ENCODE measurements around the gene CDK2.
"Not testable (repeated sequence)": the region's sequence is repeated elsewhere in the genome, so short reads cannot be mapped to it uniquely, and the experiment has no call there.

CDK2 gene

DNA sequence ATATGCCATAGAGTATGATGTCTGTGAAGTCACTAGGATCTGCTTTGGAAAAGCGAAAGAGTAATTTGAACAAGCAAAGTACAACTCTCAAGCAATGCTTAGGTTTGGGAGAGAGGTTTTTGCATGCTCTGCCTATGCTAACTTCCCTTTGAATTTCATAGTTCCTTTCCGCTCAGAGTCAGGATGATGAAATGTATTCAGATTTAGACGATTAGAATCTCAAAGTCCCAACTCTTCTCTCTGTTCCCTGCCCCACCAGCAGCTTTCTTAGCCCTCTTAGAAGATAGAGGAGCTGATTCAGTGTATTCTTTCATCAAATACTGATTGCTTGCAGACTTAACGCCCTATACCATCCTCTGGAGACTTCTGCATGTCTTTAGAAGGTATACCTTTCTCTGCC, 18.7 kb downstream of the CDK2 start:
- H3K4me2 ChIP-seq (ENCODE audit: low read length) = no peak overlapping the region
- no peaks in the 10 kb centered on the region for H3K27me3 ChIP-seq (ENCODE audit: control insufficient read depth, insufficient read depth, low read length)
- H3K9me3 ChIP-seq (replicated peaks; ENCODE audit: low read length) = no peaks in the 10 kb centered on the region
- H3K4me3 ChIP-seq (ENCODE audit: low read length) = no peak overlapping the region
- no peaks in the 10 kb centered on the region for H3K4me1 ChIP-seq (ENCODE audit: control insufficient read depth, insufficient read depth, low read length)
- H3K9ac ChIP-seq (ENCODE audit: low read depth, low read length) = no peak overlapping the region
- peaks cover 41% of the 10 kb centered on the region for H3K36me3 ChIP-seq (ENCODE audit: insufficient read depth, low read length)

DNA sequence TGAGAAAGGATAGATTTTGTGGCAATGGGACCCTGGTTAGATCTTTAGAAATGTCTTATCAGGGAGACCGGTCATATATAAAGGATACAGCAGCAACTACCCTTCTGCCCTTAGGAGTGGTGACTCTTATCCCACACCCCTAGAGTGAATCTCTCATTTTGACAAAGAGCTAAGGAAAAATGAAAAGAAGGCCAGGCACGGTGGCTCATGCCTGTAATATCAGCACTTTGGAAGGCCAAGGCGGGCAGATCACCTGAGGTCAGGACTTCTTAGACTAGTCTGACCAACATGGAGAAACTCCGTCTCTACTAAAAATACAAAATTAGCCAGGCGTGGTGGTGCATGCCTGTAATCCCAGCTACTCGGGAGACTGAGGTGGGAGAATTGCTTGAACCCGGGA, 19.3 kb downstream of the CDK2 start:
- H3K4me2 ChIP-seq (ENCODE audit: low read length); H3K9ac ChIP-seq (ENCODE audit: low read depth, low read length); H3K4me3 ChIP-seq (ENCODE audit: low read length); H3K27me3 ChIP-seq (ENCODE audit: control insufficient read depth, insufficient read depth, low read length); H3K9me3 ChIP-seq (replicated peaks; ENCODE audit: low read length); H3K4me1 ChIP-seq (ENCODE audit: control insufficient read depth, insufficient read depth, low read length): not testable (repeated sequence)
- H3K36me3 ChIP-seq (ENCODE audit: insufficient read depth, low read length) = peaks cover 44% of the 10 kb centered on the region

DNA sequence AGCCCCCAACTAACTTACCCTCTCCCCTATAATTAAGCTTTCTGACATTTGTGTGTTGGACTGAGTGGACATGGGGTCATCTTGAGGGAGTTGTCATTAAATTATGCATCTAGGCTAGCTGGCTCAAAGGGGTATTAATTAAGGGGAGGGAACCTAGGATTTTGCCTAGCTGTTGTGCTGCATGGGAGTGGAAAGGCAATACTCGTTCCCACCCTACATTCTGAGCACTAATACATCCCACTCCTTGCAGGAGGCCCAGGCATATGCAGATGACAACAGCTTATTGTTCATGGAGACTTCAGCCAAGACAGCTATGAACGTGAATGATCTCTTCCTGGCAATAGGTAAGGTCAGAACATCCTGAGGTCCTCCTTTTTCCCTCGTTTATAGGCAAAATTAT, 24.5 kb downstream of the CDK2 start:
- peaks cover 67% of the 10 kb centered on the region for H3K36me3 ChIP-seq (ENCODE audit: insufficient read depth, low read length)

DNA sequence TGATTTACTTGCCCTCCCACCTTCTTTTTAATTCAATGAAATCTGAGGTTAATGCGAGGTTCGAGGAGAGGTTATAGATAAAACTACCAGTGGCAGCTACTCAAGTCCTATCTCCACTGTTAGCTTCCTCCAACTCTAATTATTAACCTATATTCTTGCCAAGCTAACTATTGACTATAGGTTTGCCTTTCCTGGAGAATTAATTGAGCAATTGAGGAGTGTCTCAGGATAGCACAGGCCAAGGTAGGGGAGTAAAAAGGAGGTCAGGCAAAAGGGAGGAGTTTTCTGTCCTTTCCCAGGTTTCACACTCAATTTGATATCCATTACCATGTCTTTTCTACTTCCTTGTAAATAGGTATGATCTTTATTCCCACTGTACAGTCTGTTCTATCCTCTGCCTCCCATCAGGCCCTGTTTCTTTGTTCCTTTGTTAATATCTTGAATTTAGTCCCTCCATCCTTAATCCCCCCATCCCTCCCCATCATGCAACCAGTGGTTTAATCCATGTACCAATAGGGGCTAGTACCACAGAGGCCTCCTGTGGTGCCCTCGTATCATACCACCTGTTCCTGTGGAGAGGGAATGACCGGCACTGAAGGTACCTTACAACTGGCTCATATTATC, 26.7 kb downstream of the CDK2 start:
- no peak overlapping the region for H3K4me2 ChIP-seq (ENCODE audit: low read length)
- H3K36me3 ChIP-seq (ENCODE audit: insufficient read depth, low read length) = peaks cover 59% of the 10 kb centered on the region
- H3K9me3 ChIP-seq (replicated peaks; ENCODE audit: low read length) = no peaks in the 10 kb centered on the region
- peaks cover 11% of the 10 kb centered on the region for H3K4me1 ChIP-seq (ENCODE audit: control insufficient read depth, insufficient read depth, low read length)
- no peaks in the 10 kb centered on the region for H3K27me3 ChIP-seq (ENCODE audit: control insufficient read depth, insufficient read depth, low read length)
- H3K4me3 ChIP-seq (ENCODE audit: low read length) = no peak overlapping the region
- no peak overlapping the region for H3K9ac ChIP-seq (ENCODE audit: low read depth, low read length)

More for the DNA sequence above, 24.5 kb downstream of the CDK2 start:
- no peak overlapping the region for H3K9ac ChIP-seq (ENCODE audit: low read depth, low read length)
- H3K4me2 ChIP-seq (ENCODE audit: low read length) = no peak overlapping the region
- H3K4me3 ChIP-seq (ENCODE audit: low read length) = no peak overlapping the region
- no peaks in the 10 kb centered on the region for H3K4me1 ChIP-seq (ENCODE audit: control insufficient read depth, insufficient read depth, low read length)
- H3K27me3 ChIP-seq (ENCODE audit: control insufficient read depth, insufficient read depth, low read length) = no peaks in the 10 kb centered on the region
- H3K9me3 ChIP-seq (replicated peaks; ENCODE audit: low read length) = no peaks in the 10 kb centered on the region

DNA sequence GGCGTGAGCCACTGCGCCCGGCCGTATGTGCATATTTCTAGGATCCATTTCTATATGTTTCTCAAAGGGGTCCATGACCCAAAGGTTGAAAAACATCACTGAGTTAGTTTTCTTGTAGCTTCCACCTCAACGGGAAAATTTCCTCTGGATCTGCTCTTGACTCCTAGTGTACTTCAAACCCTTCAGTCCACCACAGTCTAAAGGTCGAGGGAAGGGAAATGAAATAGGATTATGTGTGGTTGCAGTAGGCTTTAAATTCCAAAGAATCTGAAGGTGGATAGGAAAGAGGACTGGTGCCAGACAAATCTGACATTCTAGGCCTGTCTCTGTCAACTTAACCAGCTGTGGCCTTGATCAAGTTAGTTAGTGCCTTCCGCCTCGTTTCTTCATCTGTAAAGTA, 28.7 kb downstream of the CDK2 start:
- H3K36me3 ChIP-seq (ENCODE audit: insufficient read depth, low read length) = peaks cover 45% of the 10 kb centered on the region
- no peak overlapping the region for H3K4me3 ChIP-seq (ENCODE audit: low read length)
- H3K27me3 ChIP-seq (ENCODE audit: control insufficient read depth, insufficient read depth, low read length) = no peaks in the 10 kb centered on the region
- no peak overlapping the region for H3K9ac ChIP-seq (ENCODE audit: low read depth, low read length)
- H3K4me2 ChIP-seq (ENCODE audit: low read length) = no peak overlapping the region
- H3K4me1 ChIP-seq (ENCODE audit: control insufficient read depth, insufficient read depth, low read length) = peaks cover 11% of the 10 kb centered on the region
- H3K9me3 ChIP-seq (replicated peaks; ENCODE audit: low read length) = no peaks in the 10 kb centered on the region

DNA sequence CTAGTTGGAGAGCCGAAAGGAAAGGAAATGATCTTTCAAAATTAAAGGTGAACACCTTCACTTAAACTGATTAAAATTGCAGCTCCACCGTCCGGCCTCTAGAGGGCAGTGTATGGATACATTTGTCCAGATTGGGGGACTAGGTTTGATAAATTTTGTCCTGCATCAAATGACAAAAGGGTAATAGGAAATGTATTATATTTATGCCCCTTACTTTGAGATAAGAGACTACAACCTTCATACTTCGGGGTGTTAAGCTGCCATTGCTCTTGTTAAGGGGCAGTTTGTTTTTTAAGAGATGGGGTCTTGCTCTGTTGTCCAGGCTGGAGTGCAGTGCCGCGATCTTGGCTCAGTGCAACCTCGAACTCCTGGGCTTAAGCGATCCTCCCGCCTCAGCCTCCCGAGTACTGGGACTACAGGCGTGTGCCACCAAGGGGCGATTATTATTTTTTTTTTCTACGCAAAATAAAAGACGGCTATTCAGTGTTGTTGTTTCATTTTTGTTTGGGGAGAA, 29.6 kb downstream of the CDK2 start:
- H3K36me3 ChIP-seq (ENCODE audit: insufficient read depth, low read length) = peaks cover 36% of the 10 kb centered on the region
- no peaks in the 10 kb centered on the region for H3K27me3 ChIP-seq (ENCODE audit: control insufficient read depth, insufficient read depth, low read length)
- no peaks in the 10 kb centered on the region for H3K9me3 ChIP-seq (replicated peaks; ENCODE audit: low read length)
- peaks cover 11% of the 10 kb centered on the region for H3K4me1 ChIP-seq (ENCODE audit: control insufficient read depth, insufficient read depth, low read length)
- H3K4me3 ChIP-seq (ENCODE audit: low read length) = peak overlapping the region; percentile 86
- peak overlapping the region; percentile 85 for H3K9ac ChIP-seq (ENCODE audit: low read depth, low read length)
- peak overlapping the region; percentile 93 for H3K4me2 ChIP-seq (ENCODE audit: low read length)

DNA sequence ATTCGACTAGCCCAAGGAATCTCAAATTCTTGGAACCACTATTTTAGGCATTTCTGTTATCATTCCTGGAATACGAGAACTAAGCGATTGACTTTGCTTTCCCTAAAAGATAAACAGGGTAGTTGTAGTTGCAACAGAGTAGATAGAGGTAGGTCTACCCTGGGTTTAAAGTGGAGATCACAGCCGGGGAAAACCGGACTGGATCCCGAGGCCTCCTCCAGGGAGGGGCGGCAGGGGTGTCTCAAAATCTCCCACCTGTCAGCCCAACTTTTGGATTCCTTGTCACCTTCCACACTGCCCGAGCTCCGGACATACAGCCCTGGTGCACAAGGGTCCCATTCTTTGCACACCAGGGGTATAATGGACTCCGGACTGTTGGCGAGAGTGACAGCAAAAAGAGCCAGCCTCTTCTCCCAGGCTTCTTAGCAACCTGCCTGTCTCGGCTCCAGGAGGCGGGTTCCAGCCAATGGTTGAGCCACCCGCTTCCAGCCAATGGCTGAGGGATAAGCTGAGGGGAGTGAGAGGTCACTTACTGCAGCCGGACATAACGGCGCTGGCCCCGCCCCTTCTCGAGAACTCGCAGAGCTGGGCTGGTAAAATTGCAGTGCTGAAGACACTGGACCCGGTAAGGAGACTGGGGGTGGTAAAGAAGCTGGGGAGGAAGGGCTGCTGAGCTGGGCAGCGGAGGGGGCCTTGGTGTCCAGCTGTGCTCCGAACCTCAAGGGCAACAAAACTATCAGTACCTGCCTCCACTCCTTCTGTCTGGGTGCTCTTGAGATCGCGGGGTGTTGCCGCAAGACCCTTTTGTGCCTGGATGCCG, 30.3 kb downstream of the CDK2 start, which contains the start of gene SUOX:
Gene SUOX (plus strand): TSS at position 562 of the 820 bp plus-strand sequence. CDS start 4,946 bp downstream, outside the sequence.
- H3K4me1 ChIP-seq (ENCODE audit: control insufficient read depth, insufficient read depth, low read length) = peaks cover 11% of the 10 kb centered on the region
- H3K4me2 ChIP-seq (ENCODE audit: low read length) = peak within 1 kb of the TSS; percentile 93
- peaks cover 32% of the 10 kb centered on the region for H3K36me3 ChIP-seq (ENCODE audit: insufficient read depth, low read length)
- peak within 1 kb of the TSS; percentile 86 for H3K4me3 ChIP-seq (ENCODE audit: low read length)
- no peaks in the 10 kb centered on the region for H3K9me3 ChIP-seq (replicated peaks; ENCODE audit: low read length)
- H3K9ac ChIP-seq (ENCODE audit: low read depth, low read length) = peak within 1 kb of the TSS; percentile 85
- H3K27me3 ChIP-seq (ENCODE audit: control insufficient read depth, insufficient read depth, low read length) = no peaks in the 10 kb centered on the region

DNA sequence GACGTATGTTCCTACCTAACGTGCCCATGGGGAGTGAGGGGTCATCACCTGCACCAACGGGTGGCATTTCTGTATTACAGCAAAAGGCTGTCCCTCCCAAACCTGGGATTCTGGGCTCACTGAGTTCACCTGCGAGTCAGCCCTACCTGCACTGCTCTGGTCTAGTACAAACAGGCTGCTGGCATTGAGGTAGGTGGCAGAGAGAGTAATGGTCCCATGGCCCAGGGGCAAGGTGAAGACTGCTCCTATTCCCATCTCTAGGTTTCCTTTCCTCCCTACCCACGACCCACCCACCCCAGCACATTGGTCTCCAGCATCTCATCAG, 30.9 kb downstream of the CDK2 start:
- Histone ChIP-seq H3K27me3 (ENCODE audit: control insufficient read depth, insufficient read depth, low read length) (no peaks in the 10 kb centered on the region), H3K9ac (ENCODE audit: low read depth, low read length) (peak overlapping the region; percentile 85), H3K36me3 (ENCODE audit: insufficient read depth, low read length) (peaks cover 26% of the 10 kb centered on the region), H3K9me3 (replicated peaks; ENCODE audit: low read length) (no peaks in the 10 kb centered on the region), H3K4me2 (ENCODE audit: low read length) (peak overlapping the region; percentile 93), H3K4me3 (ENCODE audit: low read length) (peak overlapping the region; percentile 86), H3K4me1 (ENCODE audit: control insufficient read depth, insufficient read depth, low read length) (peaks cover 11% of the 10 kb centered on the region)

DNA sequence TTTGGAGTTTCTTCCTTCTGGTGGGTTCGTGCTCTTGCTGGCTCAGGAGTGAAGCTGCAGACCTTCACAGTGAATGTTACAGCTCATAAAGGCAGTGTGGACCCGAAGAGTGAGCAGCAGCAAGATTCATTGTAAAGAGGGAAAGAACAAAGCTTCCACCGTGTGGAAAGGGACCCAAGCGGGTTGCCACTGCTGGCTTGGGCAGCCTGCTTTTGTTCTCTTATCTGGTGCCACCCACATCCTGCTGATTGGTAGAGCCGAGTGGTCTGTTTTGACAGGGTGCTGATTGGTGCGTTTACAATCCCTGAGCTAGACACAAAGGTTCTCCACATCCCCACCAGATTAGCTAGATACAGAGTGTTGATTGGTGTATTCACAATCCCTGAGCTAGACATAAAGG, 32.9 kb downstream of the CDK2 start:
- not testable (repeated sequence) for H3K36me3 ChIP-seq (ENCODE audit: insufficient read depth, low read length); H3K27me3 ChIP-seq (ENCODE audit: control insufficient read depth, insufficient read depth, low read length); H3K4me3 ChIP-seq (ENCODE audit: low read length); H3K9me3 ChIP-seq (replicated peaks; ENCODE audit: low read length); H3K9ac ChIP-seq (ENCODE audit: low read depth, low read length); H3K4me2 ChIP-seq (ENCODE audit: low read length)
- peaks cover 11% of the 10 kb centered on the region for H3K4me1 ChIP-seq (ENCODE audit: control insufficient read depth, insufficient read depth, low read length)

DNA sequence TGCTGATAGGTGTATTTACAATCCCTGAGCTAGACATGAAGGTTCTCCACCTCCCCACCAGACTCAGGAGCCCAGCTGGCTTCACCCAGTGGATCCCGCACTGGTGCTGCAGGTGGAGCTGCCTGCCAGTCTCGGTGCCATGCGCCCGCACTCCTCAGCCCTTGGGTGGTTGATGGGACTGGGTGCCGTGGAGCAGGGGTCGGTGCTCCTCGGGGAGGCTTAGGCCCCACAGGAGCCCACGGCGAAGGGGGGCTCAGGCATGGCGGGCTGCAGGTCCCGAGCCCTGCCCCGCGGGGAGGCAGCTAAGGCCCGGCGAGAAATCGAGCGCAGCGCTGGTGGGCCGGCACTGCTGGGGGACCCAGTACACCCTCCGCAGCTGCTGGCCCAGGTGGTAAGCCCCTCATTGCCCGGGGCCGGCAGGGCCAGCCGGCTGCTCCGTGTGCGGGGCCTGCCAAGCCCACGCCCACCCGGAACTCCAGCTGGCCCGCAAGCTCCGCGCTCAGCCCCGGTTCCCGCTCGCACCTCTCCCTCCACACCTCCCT, 33.4 kb downstream of the CDK2 start:
- H3K9ac ChIP-seq (ENCODE audit: low read depth, low read length); H3K9me3 ChIP-seq (replicated peaks; ENCODE audit: low read length); H3K27me3 ChIP-seq (ENCODE audit: control insufficient read depth, insufficient read depth, low read length): not testable (repeated sequence)

DNA sequence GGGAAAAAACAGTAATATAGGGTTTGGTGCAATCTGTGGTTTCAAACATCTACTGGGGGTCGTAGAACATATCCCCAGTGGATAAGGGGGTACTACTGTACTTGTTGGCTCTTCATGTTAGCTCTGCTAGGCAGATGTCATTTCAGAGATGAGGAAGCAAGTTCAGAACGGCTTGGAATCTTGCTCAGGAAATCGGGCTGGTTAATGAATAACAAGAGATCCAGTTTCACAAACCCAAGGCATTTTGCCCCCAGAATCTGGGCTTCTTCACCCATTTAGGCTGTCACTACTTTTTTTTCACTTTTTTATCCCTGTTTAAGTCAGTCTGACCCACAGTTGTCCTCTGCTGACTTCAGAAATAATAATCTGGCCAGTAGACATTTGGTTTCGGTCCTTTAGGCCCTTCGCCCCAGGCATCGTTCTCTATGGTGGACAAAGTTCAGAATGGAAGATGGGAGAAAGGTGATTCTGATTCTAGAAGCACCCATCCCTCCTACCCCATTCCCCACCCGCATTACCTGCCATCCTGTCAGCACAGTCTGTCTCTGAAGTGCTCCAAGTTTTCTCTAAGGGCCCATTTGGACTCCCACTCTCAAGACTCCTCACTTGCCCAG, 35.0 kb downstream of the CDK2 start:
- H3K36me3 ChIP-seq (ENCODE audit: insufficient read depth, low read length) = no peaks in the 10 kb centered on the region
- no peaks in the 10 kb centered on the region for H3K9me3 ChIP-seq (replicated peaks; ENCODE audit: low read length)
- no peak overlapping the region for H3K4me3 ChIP-seq (ENCODE audit: low read length)
- no peak overlapping the region for H3K4me2 ChIP-seq (ENCODE audit: low read length)
- H3K9ac ChIP-seq (ENCODE audit: low read depth, low read length) = no peak overlapping the region
- H3K27me3 ChIP-seq (ENCODE audit: control insufficient read depth, insufficient read depth, low read length) = no peaks in the 10 kb centered on the region
- H3K4me1 ChIP-seq (ENCODE audit: control insufficient read depth, insufficient read depth, low read length) = peaks cover 7% of the 10 kb centered on the region

More for the DNA sequence above, 33.4 kb downstream of the CDK2 start:
- H3K36me3 ChIP-seq (ENCODE audit: insufficient read depth, low read length); H3K4me2 ChIP-seq (ENCODE audit: low read length); H3K4me3 ChIP-seq (ENCODE audit: low read length): not testable (repeated sequence)
- peaks cover 11% of the 10 kb centered on the region for H3K4me1 ChIP-seq (ENCODE audit: control insufficient read depth, insufficient read depth, low read length)

Measured in skeletal muscle satellite cell (primary cell).